GM04504 (cell line): ENCODE measurements around the gene CARS1.

Source experiments
- DNase-seq: peaks from one replicate; pipeline ENCODE4 v3.0.0-alpha.2; 2012; ENCODE audit warnings: low read depth

The CARS1 gene

DNA sequence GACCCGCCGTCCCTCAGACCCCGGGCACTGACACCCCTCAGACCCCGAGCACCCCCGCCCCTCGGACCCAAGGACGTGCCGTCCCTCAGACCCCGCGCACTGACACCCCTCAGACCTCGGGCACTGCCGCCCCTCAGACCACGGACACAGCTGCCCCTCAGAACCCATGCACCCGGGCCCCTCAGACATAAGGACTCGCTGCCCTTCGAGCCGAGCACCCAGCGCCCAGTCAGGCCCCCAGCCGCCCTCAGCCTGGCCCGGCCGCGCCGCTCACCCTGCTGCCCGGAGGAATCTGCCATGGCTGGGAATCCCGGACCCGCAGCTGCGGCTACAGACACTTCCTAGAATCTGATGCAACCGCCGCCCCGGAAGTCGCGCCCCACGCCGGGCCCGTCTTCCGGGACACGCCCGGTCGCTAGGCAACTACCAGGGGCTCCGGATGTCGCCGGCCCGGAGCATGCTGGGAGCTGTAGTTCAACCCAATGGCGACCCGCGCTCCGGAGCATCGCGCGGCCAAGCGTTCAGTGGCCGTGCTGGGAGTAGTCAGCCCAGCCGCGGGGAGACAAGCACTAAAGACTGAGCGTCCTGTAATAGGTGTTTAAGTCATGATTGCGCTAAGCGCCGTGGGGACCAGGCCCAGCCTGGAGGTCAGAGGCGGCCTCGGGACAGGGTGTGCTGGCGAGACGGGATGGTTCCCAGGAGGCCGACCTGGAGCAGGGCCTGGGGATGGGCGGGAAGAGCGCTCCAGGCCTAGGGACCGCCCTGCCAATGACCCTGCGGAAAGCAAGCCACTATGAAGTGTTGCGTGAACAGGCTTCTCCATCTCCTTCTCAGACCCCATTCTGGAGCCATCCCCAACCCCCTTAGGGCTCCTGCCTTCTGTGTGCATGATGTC lies at the start of gene CARS1:
TSS of gene CARS1 (minus strand) at position 355 of the 895 bp plus-strand sequence. CDS start at position 299, 56 bp downstream.
- DNase-seq: peak; percentile 89

DNA sequence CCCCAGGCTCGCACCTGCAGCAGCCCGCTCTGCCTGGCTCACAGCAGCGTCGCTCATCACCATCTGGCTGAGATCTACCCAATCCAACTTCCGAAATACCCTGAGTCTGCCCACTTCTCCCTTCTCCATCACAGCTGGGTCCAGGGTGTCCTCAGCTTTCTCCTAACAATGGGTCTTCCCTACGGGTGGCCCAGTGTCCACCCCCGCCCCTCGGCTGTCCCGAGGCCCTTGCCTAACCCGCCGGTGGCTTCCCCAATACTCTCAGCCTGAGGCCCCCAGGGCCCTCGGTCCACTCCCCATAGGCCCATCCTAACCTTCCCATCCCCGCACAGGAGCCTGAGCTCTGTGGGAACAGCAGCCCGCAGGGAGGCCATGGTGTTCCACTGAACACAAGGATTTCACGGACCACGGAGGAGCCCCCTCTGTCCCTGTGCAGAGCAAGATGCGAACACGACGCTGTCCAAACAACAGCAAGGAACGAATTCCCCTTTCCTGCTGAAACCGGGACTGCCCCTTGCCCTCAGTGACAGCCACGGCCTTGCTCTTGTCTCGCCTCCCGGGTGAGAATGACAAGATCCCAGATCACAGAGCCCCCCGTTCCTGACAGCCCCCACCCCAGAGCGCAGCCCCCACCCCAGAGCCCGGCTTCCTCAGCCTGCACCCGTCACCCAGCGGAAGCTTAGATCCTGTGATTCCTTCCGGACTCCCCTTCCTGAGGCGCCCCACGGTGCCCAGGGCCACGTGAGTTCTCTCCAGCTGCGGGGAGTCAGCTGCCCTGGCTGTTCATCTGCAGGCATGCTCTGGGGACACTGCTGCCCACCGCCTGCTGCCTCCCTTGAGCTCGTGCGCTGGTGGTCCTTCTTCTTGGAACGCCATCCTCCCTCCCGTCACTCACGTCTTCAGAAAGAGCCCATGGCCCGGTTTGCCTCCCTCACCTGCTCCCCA lies 48.8 kb upstream of the CARS1 start:
- DNase-seq: no peak

DNA sequence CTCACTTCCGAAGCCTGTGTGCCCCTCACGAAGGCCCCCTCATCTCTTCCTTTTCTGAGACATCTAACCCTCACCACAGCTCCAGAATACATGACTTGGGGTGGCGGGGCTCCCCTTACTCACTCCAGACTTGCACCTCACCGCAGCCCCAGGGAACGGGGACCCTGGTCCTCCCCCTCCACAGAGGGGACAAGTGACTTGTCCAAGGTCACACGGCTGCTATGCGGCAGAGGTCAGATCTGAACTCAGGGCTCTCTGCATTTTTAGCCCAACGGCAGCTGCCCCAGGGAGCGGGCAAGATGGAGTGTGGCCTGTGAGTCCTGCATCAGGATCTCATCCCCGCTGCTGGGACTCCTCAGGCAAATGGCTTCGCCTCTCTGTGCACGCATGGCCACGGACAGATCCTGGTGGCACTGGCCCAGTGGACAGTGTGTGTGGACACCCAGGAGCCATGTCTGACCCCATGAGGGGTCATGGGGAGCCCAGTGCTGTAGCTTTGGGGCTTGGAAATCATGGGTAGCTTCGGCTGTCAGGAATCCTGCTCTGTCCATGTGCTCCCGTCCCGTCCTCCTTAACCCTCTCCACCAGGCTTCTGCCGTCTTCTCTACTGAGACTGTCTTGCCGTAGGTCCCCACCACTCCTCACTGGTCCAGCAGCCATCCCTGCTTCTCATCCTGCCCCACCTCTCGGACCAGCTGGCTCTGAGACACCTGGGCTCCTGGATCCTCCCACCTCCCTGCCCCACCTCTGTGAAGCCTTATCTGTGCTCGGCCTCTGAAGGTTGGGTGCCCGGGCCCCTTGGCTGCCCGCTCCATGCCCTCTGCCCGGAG lies 48.0 kb upstream of the CARS1 start:
- DNase-seq: no peak

DNA sequence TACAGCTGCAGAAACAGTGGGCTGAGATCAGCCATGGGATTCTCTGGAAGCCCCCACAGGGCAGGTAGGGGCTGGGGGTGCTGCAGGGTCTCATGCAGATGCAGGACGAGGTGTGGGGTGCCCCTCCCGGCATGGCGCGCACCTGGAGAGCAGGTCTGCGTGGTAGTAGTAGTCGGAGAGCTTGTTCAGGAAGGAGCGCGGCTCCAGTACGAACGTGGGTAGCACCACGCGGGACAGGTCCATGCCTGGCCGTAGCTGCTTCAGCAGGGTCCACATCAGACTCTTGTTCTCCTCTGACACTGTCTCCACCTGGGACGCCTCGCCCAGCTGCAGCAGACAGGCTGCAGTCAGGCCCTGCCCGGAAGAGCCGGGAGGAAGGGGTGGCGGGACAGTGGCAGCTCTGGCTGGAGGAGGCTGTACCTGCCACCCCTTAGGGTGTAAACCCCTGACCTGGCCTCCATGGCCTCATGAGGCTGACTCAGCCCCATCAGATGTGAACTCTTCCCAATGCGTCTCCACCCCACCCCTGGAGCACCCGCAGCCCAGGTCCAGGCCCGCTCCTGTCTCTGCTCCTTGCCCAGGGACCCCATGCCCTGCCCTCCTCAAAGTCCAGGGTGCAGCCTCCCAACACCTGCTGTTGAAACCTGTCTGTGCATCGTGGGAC lies 47.0 kb upstream of the CARS1 start:
- no peak for DNase-seq

DNA sequence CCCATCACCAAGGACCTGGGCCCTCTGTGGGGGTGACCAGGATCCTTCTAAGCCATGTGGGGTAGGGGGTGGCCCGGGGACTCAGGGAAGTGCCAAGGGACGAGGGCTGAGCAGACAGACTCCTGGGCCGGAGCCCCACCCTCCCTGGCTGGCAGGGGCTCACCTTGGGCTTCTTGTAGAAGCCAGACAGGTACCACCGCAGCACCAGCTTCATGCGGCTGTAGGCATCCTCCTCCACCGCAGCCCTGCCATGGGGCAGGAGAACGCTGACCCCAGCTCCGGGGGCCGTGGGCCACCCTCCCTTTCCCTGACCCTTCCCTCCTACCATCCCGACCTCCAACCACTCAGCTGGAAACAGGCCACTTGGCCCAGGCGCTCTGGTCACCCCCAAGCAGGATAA lies 45.9 kb upstream of the CARS1 start:
- no peak for DNase-seq

DNA sequence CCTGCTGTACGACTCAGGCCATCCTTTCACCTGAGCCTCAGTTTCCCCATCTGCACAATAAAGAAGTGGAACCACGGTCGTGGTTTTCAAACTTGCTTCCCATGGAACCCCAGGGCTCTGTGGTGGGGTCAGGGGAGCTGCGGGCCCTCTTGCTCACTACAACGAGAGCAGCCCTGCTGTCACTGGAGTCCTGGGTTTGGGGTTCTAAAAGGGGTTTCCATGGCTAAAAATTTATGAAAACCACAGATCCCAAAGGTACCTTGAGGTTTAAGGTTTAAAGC lies 45.4 kb upstream of the CARS1 start:
- no peak for DNase-seq

DNA sequence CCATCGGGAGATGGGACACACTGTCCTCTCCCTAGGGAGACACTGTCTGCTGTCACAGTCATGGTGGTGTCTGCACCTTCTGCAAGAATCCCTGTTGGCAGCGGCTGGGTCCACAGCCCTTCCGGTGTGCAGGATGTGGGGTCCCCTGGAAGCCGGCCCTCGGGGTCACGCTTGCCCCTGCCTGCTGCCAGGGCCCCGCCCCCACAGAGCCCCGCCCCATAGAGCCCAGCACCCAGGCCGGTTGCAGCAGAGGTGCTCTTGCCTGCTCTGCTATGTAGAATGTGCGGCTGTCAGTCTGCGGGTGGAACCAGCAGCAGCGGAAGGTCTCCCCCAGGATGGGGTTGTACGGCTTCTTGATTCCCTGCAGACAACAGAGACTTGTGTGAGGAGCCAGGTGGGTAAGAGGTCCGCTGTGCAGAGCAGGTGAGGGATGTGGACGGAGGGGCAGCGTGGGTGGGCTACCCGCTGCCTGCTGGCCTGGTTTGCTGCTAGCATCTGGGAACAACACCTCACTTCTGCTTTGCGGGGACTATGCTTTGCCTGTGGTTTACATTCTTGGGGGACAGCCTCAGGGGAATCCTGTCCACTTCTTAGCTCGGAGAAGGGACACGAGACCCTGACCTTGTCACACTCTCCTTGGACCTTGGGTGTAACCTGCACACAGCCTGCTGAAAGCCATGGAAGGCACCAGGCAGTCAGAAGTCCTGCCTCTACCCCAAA lies 44.9 kb upstream of the CARS1 start:
- DNase-seq: no peak

DNA sequence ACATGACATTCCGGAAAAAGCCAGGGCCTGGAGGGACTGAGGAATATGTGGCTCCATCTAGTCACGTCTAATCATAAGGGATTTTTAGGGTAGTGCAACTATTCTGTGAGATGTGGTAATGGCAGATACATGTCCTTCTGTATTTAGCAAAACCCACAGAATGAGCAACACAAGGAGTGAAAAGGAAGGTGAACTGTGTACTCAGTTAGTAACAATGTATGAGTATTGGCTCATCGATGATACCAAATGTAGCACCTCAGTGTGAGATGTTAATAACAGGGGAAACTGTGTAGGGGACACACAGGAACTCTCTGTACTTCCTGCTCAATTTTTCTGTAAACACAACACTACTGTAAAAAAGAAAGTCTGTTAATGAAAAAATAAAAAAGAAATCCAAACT lies 42.0 kb upstream of the CARS1 start:
- no peak for DNase-seq

DNA sequence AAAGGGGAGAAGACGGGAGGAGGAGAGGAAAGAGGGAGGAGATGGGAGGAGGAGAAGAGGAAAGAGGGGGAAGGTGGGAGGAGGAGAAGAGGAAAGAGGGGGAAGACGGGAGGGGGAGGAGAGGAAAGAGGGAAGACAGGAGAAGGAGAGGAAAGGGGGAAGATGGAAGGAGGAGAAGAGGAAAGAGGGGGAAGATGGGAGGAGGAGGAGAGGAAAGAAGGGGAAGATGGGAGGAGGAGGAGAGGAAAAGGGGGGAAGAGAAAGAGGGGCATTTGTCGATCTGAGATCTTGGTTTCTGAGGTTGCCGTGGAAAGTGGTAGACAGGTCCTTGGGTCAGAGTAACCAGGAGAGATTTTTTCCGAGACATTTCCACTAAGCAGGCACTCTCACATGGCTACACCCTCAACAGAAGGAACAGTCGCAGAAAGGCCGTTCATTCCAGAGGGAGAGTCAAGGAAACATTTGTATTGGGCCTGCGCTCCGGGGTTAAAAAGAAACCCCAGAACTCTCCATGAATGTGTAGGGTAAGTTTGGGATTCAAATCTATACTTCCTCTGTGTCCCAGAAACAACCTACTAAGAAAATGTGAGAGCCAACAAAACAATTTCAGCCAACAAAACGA lies 39.8 kb upstream of the CARS1 start:
- no peak for DNase-seq

DNA sequence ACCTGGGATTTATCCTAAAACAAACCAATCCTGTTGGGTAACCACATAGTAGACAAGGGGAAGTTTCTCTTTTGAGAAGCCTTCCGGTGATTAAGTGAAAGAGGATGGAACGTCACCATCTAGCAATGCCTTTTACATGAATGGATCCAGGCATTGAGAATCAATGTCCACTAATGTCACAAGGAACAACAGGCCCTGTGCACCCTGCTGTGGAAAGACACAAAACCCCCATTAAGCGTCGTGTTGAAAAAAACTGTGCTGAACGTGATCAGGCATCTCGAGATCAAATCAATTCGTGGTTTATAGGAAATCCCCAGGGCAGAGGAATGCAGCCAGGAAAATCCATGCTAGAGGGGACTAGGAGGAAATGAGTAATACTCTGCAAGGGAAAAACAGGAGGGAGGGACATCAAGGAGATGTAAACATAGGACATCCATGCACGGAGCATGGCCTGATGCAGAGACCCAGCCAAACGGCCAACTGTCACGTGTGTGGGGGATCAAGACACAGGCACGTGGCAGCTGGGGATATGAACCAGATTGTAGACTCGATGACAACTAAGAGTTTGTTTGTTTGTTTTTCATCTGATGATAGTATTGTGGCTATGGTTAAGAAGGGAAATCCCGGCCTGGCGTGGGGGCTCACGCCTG lies 38.6 kb upstream of the CARS1 start:
- DNase-seq: peak; percentile 67

DNA sequence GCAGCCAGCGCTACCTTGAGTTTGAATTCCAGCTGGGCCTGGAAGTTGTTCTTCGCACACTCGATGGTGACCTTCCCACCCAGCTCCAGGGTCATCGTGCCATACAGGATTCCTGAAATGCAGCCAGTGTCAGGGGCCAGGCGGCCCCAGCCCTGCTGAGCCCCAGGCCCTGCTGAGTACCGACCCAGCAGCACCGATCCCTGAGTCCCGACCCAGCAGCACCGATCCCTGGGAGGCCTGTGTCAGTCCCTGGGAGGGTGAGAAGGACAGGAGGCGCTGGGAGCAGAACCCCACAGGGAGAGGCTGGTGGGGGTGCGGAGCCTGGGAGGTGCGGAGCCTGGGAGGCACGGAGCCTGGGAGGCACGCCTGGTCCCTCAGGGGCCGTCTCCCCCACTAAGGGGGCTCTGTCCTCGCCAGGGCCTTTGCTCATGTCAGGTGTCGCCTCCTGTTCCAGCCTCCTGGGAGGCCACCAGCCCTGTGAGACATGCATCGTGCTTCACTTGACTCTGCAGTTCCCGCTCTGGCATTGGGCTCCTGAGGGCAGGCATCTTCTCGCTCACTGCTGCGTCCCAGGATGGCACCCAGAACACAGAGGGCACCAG lies 37.1 kb upstream of the CARS1 start:
- no peak for DNase-seq

DNA sequence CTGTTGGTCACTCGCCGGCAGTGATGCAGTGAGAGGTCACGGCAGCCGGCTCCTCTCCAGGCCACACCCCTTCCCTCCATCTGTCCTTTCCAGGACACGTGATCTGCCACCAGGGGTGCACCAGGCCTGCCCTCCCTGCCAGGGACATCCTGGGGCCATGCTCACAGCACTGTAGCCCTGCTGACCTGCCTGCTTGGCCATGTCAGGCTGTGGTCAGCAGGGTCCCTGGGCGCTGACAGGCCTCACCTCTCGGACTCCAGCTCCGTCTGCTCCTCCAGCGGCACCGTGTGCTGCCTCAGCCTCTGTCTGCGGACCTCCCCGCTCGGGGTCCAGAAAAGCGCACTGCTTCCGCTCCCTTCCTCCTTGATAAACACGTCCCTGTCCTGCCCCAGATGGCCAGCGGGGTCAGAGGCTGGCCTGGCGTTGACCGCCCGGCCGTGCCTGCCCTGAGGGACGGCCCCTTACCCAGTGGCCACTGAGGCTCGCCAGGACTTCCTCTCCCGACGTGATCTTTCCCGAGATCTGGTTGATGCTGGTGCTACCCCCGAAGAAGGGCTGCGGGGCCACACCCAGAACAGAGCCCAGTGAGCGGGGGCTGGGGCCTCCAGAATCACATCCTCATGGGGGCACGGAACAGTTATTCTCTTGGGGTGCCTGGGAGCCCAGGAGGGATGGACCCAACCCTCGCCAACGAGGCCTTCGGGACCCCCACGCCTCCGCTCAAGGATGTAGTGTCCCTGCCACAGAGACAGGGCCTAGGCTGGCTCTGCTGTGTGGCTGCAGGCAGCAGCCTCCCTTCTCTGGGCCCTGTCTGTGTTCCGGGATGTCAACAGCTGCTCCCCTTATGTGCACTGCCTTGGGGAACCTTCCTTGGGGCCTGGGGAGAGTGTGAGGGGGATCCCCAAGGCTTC lies 36.3 kb upstream of the CARS1 start:
- DNase-seq: no peak

DNA sequence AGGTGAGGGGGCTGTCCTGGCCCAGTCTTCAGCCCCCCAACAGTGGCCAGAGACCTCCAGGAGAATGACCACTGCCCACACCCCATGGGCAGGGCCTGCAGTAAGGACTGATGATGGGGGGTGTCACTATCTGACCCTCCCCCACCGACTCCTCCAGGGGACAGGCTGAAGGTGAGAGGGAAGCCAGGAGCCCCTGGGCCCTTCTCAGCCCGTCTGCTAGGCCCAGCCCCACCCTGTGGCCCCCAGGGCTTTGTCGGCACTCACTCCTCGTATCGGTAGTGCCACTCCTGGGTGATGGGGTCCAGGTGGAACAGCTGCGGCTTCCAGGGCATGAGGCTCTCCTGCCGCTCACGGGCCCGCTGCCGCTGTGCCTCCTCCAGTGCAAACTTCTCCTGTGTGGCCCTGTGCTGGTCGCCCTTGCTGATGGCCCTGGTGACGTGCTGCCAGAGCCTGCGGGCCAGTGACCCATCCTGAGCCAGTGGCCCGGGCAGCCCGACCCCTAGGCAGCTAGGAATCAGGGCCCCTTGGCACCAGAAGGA lies 35.4 kb upstream of the CARS1 start:
- DNase-seq: no peak

DNA sequence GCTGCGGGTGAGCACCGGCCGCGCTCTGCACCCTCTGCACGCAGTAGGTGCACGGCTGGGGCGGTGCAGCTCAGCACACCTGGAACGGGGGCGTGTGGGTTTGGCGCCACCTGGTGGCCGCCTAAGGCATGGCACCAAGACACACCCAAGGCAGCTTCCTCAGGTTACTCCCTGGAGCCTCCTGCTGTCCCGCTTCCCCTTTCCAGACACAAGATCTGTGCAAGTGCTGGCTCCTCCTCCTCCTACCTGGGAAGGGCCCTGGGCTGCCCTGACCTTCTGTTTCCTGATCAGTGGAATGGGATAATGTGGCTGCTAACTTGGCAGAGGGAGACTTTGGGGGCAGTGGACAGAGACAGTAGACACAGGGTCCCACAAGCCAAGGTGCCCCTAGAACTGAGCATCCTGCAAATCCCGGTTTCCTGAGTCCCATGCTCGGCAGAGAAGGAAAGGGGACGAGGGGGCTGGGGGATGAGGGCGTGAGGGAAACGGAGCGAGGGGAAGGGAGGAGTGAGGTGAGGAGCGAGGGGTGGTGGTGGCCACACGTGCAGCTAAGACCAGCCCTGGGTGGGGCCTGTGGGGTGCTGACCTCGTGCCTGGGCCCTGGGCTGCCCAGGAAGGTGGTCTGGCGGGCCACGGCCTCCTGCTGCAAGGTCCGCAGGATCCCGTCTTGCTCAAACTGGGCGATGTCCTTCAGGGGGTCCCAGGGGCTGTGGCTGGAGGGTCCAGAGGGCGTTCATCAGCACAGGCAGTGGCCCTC lies 34.8 kb upstream of the CARS1 start:
- DNase-seq: peak; percentile 19

DNA sequence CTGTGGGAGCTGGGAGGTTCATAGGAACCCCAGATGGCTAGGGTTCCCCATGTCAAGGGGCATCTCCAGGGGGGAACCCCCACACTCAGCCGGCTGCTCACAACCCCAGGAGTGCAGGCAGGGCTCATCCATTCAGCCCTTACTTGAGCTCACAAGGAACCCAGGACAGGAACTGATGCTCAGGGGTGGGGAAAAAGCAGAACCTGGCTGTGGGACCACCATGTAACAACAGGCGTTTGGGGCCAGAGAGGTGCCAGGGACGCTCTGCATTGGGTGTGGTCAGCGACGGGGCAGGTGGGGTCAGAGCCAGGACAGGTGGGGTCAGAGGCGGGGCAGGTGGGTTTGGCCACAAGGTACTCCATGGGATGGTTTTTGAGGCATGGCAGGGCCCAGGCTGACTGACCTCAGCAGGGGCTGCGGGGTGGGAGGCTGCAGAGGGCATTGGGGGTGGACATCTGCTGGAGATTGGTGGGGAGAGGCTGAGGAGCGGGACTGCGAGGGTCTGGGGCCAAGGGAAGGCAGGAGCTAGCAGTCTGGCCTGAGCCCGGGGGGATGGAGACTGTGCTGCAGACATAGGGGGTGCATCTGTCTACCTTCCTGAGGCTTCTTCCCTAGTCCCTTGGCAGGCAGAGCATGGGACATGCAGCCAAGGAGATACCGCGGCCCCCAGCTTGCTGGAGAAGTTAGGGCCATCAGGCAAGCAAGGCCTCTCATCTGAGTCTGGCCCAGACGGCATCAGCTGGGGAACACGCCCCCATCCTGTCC lies 34.0 kb upstream of the CARS1 start:
- DNase-seq: no peak

DNA sequence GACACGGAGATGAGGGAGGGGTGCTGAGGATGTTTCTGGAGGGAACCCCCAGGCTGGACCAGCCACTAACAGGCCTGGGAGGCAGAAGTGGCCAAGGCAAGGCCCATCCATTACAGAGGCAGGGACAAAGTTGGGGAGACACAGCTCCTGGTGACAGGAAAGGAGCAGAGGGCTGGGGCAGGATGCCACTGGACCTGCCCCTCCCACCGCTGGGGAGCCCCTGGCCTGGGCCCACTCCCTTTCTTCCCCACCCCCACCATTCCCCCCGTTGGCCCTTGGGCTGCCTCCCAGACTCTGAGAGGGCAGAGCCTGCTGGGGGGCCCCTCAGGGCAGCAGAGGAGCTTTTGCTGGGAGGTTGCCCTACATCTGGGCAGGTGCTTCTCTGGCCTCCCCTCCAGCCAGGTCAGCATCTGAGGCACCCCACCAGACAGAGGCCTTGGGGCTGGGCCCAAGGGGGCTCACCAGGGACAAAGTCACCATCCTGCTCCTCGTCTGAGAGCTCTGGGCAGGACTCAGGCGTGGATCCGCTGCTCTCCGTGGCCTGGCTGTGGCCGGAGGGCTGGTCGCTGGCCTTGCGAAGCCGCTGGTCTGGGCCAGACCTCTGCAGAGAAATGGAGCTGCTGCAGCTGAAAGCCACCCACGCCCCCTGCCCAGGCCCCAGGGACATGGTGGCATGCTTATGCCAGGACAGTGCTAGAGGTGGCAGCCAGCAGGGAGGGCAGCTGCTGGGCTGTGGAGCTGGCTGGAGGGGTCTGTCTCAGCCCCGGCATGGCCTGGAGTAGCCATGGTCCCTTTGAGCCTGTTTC lies 33.1 kb upstream of the CARS1 start:
- no peak for DNase-seq
